ENCODE measurements around the gene HS1BP3.

HS1BP3 gene

GRCh38 chr2:20674974-20675679, 24.2 kb upstream of the HS1BP3 start:
- DNase-seq, result no peak

DNA sequence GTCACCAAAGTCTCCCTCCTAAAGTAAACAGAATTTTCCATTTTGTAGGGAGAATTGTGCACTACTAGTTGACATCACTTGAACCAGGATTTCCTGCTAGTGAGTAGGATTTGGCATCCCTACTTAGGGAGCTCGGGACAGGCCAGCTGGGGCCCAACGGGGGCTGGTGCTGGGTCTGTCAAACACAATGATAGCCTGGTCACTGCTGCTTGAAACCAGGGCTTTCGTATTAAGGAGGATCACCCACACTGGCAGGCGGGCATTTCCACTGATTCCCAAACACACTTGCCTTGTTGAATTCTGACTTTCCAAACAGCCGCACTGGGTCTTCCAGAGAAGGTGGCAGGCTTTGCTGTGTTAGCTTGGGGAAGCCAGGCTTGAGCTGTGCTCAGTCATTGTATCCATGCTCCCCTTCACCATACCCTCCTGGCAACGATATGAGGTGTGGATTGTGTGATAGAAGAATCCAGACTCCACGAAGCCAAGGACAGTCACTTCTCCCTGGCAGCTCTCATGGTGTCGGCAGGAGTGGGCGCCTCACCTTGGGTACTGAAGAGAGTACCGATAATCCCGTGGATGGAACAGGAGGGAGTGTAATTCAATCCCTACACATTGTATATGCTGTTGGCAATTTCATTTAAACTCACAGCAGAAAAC, 23.5 kb upstream of the HS1BP3 start:
- DNase-seq, result no peak

DNA sequence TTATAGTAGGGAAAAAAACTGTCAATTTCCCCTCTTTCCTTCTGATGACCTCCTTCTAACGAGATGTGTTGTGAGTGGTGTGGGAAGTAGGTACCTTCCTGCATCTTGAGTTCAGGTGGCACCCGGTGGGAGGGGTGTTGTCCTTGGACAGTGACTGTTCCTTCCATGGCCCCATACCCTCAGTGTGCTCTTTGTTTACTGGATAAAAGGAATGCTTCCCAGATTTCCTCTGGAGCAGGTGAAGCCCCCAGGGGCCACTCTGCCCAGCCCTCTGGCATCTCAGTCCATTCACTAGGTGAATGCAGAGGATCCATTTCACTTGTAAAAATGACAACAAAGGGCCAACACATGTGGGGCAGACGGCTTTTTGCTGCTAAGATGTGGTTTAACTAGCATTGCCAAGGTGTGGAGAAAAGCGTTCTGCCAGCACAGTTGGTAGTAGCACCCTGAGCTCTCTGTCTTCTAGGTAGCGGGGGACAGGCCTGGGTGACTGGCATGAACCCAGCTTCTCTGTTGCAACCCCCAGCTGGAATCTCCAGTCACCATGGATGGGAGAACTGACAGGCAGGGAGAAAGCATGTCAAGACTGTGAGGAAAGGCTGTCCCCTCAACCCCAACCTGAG, 22.9 kb upstream of the HS1BP3 start:
- DNase-seq, result no peak

- DNase-seq, result no peak
Measured at GRCh38 chr2:20672201-20672951, 21.5 kb upstream of the HS1BP3 start.

- DNase-seq, result no peak
Measured at GRCh38 chr2:20671736-20672080, 20.8 kb upstream of the HS1BP3 start.

- DNase-seq, result no peak
Measured at GRCh38 chr2:20671036-20671735, 20.3 kb upstream of the HS1BP3 start.

GRCh38 chr2:20670315-20671035, 19.6 kb upstream of the HS1BP3 start:
- no peak for DNase-seq

DNA sequence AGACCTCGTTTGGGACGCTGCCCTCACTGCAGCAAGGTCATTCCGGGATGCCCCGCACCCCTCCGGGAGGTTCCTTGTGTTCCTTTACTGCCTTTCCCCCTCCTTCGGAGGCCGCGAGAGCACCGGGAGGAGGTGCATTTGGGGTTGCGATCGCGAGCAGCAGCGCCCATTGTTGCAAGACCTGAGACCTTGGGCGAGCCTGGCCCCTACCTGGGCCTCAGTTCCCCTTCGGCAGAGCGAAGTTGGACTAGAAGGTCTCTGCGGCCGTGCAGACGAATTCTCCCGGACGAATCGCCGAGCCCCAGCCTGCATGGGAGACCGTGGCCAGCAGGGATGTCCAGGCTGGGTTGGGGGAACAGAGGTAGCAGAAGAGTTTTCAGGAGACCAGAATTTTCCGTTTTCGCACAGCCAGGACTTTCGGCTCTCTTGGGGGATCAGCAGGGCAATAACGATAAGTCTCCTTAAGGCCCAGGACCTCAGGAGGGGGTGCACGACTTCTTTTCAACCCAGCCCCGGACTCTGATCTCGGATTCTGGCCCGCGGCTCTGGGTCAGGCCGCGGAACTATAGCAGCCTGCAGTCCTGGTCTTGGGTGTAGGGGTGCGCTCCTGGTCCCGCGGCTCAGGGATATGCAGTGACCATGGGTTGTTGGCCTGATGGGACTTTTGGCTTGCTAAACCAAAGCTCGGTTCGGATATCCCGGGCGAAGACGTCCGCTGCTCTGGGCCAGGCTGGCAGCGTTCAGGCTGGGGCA, 18.8 kb upstream of the HS1BP3 start:
- no peak for DNase-seq

DNA sequence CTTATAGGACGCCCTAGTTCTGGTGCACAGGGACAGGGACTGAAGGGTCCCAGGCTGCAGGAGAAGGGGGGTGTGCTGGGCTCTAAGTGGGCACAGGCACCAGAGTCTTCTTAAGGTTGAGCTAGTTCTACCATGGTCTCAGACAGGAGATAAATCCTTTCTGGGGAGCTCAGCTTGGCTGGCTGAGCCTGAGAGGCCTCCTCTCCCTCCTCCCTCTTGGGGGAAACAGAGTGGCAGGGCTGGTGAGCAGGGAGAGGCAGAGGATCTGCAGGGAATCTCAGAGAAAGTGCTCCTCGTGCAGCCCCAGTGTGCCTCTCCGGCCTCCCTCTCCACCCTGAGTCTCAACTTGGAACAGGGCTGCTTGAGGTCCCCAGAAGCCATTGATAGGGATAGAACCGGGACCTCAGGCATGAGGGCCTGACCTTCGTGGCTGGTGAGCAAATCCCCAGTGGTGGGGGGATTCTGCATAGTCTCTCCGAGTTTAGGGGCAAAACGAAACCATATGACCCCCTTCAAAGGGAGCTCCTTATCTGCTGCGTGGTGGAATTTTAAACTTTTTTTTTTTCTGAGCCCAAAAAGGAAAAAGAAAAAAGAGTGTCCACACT, 18.1 kb upstream of the HS1BP3 start:
- DNase-seq, result no peak

- no peak for DNase-seq
Measured at GRCh38 chr2:20668451-20668850, 17.6 kb upstream of the HS1BP3 start.

GRCh38 chr2:20667531-20668401, 16.9 kb upstream of the HS1BP3 start:
- DNase-seq, result no peak

DNA sequence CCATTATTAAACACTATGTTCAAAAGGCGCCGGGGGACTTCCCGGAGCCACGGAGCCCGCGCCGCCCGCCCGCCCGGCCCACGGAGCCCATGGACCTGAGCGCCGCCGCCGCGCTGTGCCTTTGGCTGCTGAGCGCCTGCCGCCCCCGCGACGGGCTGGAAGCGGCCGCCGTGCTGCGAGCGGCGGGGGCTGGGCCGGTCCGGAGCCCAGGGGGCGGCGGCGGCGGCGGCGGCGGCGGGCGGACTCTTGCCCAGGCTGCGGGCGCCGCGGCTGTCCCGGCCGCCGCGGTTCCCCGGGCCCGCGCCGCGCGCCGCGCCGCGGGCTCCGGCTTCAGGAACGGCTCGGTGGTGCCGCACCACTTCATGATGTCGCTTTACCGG, 16.2 kb upstream of the HS1BP3 start:
- DNase-seq, result no peak

- DNase-seq, result peak in 2 of 6 experiments; percentile 22 to 29
Measured at GRCh38 chr2:20666304-20667150, 15.6 kb upstream of the HS1BP3 start, which contains the start of gene GDF7. TSS of gene GDF7 (plus strand) at chr2:20667144. CDS start at chr2:20667240, 96 bp downstream.

GRCh38 chr2:20666005-20666303, 15.1 kb upstream of the HS1BP3 start:
- DNase-seq, result peak in 1 of 6 experiments; percentile 29

GRCh38 chr2:20665243-20666004, 14.5 kb upstream of the HS1BP3 start:
- no peak for DNase-seq

- no peak for DNase-seq
Measured at GRCh38 chr2:20664431-20665242, 13.7 kb upstream of the HS1BP3 start.

GRCh38 chr2:20664071-20664390, 13.1 kb upstream of the HS1BP3 start:
- no peak for DNase-seq

Data from stimulated activated naive CD4-positive, alpha-beta T cell (primary cell).